DND-41 (cell line): ENCODE measurements around the gene FIBCD1.
"Not testable (repeated sequence)": the region's sequence is repeated elsewhere in the genome, so short reads cannot be mapped to it uniquely, and the experiment has no call there.

ENCODE experiments used
- CTCF ChIP-seq: IDR thresholded peaks from 2 replicates; pipeline ENCODE4 v1.5.1; 2012; ENCODE audit warnings: borderline replicate concordance, low read length, moderate library complexity, mild to moderate bottlenecking; ENCODE audit not compliant: poor library complexity, severe bottlenecking; ENCODE audit errors: extremely low read depth
- EZH2 ChIP-seq: IDR thresholded peaks from 3 replicates; pipeline ENCODE4 v1.6.1; 2012; ENCODE audit warnings: borderline replicate concordance, low read depth, mild to moderate bottlenecking, moderate library complexity, low read length, inconsistent platforms; ENCODE audit not compliant: severe bottlenecking

GRCh38 chr9:130910041-130910440 lies 29.0 kb downstream of the FIBCD1 start:
- not testable (repeated sequence) for TF ChIP-seq CTCF, EZH2
